HG03378 (cell line): ENCODE results near the gene GAD1.

Experiments
- ATAC-seq: cut with Tn5 transposase; IDR thresholded peaks from one replicate; pipeline ENCODE4 v1.9.1; 2021; ENCODE audit warnings: mild to moderate bottlenecking, moderate library complexity; ENCODE audit not compliant: unreplicated experiment

Gene GAD1

DNA sequence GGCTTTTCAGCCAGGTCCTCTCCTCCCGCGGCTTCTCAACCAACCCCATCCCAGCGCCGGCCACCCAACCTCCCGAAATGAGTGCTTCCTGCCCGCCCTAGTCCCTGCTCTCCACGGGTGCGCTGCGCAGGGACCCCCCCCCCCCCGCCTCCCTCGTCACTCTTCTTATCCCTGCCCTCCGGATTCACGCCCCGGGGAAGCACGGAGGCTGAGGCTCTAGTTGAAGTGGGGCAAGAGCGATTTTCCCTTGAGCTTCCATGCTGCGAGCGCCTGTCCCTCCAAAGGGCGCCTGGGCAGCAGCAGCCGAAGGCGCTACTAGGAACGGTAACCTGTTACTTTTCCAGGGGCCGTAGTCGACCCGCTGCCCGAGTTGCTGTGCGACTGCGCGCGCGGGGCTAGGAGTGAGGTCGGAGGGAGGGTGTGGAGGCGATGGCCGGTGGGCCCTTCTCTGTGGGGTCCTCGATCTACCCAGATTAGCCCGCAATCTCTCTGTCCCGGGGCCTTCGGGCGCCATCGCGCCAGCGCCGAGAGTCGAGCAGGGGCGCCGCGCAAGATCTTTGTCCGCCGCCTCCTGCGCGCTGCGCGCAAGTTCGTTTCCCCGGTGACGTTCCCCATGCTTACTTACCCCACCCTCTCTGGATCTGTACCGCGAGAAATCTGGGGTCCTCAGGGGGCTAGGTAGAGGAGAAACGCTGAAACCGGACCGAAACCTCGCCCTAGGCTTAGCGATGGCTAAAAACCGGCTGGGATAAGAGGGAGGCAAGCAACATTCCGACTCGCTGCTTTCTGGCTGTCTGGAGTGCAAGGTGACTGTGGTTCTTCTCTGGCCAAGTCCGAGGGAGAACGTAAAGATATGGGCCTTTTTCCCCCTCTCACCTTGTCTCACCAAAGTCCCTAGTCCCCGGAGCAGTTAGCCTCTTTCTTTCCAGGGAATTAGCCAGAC is 677 bp downstream of the GAD1 start:
- ATAC-seq: no peak

DNA sequence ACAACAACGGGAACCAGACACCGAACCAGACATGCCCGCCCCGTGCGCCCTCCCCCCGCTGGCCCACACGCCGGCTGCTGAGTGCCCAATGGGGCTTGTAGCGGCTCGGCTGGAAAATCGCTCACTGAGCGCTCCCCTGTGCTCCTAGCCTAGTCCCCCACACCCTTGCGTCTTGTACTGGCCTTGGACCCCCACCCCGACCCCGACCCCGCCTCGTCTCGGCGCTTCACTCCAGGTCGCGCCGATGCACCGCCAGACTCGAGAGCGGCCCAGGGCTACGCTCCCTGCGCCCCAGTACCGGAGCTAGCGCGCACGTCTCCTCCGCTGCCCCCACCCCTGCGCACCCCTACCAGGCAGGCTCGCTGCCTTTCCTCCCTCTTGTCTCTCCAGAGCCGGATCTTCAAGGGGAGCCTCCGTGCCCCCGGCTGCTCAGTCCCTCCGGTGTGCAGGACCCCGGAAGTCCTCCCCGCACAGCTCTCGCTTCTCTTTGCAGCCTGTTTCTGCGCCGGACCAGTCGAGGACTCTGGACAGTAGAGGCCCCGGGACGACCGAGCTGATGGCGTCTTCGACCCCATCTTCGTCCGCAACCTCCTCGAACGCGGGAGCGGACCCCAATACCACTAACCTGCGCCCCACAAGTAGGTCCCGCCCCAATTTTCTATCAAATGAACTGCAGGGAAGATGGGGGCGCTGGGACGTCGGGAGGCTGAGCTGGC is 1.5 kb downstream of the GAD1 start:
- no peak for ATAC-seq

DNA sequence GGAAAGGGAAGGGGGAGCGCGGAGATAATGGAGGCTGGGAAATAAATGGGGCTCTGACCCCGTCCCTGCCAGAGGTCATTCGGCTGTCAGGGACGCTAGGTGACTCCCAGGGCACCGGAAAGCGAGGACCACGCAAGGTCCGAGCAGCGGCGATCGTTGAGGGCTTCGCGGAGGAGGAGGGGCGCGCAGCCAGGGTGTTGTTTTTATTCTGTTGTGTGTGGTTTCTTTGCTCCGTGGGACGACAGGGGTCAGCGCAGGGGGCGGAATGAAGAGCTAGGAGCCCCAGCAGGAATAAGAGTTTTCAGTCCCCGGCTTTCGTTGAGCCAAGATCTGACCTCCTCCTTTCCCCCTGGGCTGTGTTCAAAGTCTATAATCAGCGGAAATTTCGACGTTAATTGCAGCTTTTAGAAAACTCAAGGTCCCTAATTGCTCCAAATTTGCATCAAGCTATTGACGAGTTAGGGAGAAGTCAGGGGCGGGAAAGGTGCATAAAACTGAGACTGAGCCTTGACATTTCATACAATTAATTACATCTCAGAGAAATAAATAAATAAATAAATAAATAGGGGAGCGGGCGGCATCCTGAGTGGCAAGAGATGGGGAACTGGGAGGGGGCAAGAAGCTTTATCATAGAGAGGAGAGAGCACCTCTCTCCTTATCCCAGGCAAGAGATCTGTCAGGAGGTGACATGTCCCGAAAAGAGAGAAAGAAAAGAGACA is 2.2 kb downstream of the GAD1 start:
- no peak for ATAC-seq

DNA sequence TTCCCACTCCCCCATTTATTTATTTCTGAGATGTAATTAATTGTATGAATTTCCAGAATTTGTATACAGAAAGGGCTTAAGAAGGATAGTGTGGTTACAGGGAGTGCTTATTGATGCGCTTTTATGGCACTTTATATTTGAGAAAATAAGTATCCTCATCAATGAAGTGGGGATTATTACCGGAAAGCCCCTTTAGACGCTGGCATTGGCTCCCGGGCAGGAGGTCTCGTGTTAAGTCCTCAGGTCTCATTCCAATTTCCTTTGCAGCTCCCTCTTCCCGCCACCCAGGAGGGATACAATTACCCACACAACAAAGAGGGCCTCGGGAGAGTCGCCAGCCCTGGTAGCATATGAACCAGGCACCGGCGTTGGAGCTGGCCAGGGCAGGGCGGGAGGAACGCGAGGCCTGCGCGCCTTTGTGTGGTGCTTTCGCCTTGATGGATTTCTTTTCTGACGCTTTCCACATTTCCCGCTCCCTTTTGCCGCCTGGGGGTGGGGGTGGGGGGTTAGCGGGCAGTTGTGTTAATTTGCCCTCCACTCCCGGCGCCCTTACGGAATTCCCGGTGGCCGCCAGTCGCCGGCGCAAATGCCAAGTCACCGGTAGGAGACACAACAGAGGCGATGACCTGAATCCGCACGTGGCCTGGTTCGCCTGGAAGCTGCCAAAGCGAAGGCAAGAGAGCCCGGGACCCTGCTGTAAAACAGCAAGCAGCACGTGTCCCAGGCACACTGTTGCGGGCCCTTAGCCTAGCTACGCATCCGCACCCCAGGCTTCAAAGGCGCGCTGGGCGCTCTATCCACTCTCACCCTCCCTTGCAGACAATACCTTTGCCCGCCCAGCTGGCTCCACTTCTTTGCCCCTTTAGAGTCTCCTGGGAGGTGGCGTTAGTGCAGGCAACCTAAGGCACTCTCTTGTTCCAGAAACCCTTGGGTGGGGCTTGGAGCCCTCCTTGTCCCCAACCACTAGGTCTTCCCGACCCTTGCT is 3.3 kb downstream of the GAD1 start:
- ATAC-seq: no peak

DNA sequence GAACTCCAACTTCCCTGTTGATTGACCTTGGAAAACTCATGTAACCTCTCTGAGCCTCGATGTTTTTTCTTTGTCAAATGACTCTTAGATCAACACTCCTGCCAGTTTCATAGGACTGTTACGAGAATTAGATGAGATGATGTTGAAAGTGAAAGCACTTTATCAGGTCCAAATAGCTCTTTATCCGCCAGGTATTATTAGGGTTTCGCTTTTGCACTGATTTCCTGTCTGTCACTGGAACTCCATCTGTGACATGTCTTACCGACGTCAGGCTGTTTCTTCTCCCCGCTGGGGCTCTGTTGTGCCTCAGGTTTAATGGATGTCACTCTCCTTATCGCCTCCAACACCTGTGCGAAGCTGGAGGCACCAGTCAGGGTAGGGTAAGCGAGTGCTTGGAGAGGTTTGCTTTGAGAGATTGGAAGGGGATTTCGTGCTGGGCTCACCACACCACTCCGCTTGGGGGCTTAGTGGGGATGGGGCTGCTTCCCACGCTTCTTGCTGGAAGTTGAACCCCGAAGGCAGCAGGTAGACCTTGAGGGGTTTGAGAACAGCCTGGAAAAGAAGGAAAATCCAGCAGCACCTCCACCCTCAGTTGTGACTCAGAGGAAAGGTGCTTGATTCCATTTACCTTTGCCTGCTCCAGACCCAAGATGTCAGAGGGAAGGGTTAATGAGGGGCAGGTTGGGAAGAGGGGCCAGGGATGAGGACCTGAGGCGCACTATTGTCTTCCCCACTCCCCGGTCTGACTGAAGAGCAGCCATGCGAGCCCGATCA is 4.3 kb downstream of the GAD1 start:
- ATAC-seq: peak; percentile 54

DNA sequence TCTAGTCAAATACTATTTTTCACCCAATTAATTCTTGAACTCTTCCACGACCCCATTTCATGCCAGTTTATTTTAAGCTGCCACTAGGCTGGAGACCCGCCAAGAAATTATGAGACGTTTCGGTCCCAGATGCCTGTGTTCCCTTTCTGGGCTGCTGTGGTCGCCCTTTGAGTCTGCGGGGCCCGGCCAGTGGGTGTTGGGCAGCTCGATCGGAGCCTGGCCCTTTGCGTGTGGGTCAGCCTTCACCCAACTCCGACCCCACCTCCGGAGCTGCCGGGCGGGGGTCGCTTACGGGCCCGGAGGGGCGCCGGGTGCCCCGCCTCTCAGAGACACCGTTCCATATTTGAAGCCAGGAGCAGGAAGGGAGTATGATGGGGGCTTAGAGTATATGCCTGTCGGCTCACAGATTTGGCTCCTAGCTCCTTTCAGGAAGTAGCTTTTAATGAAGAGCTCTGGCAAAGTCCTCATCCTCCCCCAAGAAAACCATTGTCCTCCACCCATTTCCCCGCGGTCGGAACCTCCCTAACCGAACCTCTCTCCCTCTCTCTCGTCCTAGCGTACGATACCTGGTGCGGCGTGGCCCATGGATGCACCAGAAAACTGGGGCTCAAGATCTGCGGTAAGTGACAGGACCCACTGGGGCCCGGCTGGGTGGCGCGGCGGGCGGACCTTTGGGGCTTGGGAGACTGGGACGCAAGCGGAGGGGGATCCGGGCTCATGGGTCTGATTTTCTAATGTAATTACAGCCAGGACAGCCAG is 5.0 kb downstream of the GAD1 start:
- no peak for ATAC-seq

DNA sequence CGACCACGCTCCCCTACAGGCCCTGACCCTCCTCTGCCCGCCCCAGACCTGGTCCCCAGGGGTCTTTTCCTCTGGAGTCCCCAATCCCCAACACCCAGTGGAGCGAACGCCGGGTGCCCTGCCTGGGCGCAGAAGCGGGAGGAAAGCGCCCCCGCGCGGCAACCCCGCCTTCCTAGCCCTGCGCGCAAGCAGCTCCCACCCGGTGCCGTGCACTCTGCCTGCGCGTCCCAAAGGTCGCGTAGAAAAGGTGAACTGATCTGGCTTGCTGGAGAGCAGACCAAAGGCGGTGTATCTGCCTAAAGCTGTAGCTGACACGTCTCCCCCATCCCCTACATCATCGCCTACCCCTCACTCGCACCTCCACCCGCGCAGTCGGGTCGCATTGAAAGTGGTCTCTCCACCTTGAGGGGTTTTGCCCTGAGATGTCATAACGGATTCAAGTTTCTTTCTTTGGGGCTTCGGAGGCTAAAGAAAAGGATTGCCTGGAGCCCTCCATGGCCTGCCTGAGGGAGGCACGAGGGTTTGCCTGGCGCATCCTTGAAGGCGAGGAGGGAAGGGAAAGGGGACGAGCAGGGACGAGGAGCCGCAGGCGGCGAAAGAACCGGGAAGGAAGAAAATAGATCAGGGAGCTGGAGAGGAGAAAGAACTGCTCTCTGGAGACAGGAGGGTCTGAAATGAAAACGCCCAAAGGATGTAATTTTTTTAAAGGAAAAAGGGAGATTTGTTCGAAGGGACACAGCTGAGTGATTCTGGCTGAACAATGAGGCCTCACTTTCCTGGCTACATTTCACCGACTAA is 5.8 kb downstream of the GAD1 start:
- no peak for ATAC-seq

DNA sequence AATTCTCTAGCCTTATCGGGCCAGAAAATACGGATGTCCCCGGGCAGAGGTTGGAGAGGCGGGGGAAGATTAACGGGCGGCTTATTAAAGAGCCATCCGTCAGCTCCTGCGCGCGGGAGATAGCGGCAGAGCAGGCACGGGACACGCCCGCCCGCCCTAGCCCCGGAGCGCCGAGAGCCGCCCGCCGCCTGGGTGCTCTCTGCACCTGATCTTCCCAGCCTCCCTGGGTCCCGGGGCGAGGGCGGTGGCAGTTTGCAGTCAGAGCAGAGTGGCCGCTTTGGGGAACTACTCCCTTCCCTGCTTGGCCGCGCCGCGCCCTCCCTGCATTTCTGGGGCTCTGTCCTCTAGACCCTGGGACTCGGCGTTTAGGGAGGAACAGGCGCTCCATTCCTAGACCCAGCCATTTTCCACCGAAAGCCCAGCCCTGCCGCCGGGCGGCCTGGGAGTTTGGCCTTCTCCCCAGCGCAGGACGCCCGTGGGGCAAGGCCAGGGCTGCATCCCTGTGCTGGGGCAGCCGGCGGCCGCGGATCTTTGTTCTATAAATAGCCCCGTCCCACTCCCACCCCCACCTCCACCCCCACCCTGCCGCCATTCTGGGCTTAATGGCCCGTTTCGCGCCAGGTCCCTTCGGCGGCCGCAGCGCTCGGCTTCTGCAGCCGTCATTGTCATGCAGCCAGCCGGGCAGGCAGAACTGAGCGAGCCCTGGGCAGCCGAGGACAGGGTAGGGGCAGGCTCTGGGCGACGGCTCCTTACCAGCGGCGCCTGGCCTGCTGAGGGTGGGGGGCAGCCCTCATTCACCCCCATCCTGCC is 6.6 kb downstream of the GAD1 start:
- ATAC-seq: no peak

DNA sequence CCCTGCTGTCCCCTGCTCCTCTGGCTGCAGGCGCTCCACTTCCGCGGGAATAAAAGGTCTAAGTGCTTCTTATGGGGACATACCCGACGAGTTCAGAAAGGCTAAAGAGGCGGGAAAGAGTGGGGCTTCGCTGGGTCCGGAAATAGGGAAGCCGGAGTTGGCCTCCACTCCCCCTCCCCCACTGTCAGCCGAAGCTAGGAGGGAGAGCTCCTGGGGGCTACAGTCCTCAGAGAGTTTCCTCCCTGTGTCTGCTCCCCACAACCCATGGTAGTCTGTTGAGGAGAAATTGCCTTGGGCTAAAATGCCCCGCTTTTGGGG is 7.2 kb downstream of the GAD1 start:
- no peak for ATAC-seq

DNA sequence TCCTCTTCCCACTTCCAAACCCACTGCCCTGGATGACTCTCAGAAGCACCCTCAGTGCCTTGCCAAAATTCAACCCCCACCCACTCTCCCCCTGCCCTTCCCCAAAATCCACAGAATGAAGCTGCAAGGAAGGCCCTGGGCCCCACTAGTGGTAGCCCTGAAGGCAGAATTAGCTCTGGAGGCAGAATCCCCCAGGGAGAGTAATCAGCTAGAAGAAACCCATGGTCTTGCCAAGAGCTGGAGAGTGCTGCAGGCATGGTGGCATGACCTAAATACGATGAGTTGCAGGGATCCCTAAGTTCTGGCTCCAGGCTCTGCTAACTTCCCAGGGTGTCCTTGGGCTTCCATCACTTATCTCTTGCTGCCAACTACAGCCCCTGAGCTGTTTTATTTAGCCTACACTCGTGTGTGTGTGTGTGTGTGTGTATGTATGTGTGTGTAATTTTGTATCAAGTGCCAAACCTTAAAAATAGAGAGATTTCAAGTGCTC is 7.9 kb downstream of the GAD1 start:
- ATAC-seq: no peak

DNA sequence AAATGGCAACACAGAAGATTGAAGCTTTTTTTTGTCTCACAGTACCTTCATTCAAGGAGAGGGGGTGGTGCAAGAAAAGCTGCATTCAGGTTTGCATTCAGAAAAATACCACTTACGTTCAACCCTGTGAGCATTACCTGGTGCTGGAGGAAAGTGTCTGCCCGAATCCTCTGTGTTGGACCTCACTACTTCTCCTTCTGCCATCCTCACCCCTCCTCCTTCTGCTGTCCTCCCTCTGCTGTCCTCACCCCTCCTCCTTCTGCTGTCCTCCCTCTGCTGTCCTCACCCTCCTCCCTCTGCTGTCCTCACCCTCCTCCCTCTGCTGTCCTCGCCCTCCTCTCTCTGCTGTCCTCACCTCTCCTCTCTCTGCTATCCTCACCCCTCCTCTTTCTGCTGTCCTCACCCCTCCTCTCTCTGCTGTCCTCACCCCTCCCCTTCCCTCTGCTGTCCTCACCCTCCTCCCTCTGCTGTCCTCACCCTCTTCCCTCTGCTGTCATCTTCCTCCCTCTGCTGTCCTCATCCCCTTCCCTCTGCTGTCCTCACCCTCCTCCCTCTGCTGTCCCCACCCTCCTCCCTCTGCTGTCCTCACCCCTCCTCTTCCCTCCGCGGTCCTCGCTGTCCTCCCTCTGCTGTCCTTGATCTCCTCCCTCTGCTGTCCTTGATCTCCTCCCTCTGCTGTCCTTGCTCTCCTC is 11.3 kb downstream of the GAD1 start:
- ATAC-seq: no peak

DNA sequence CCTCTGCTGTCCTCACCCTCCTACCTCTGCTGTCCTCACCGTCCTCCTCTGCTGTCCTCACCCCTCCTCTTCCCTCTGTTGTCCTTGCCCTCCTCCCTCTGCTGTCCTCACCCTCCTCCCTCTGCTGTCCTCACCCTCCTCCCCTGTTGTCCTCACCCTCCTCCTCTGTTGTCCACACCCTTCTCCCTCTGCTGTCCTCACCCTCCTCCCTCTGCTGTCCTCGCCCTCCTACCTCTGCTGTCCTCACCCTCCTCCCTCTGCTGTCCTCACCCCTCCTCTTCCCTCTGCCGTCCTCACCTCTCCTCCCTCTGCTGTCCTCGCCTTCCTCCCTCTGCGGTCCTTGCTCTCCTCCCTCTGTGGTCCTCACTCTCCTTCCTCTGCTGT is 11.8 kb downstream of the GAD1 start:
- ATAC-seq: no peak

DNA sequence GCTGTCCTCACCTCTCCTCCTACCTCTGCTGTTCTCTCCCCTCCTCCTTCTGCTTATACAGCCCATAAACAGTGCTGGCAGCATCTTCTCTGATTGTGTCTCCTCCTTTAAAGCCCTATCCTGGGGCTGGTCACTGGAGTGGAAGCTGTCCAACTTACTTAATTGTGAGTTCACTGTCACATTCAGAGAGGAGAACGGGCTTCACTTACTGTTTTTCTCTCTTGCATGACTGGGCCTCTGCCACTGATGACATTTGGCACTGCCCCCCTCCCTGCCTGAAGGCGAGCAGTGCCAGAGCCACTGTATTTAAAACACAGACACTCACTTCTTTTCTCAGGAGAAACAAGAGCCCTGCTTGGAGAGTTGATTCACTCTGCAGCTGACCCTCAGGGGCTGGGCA is 12.3 kb downstream of the GAD1 start:
- no peak for ATAC-seq

DNA sequence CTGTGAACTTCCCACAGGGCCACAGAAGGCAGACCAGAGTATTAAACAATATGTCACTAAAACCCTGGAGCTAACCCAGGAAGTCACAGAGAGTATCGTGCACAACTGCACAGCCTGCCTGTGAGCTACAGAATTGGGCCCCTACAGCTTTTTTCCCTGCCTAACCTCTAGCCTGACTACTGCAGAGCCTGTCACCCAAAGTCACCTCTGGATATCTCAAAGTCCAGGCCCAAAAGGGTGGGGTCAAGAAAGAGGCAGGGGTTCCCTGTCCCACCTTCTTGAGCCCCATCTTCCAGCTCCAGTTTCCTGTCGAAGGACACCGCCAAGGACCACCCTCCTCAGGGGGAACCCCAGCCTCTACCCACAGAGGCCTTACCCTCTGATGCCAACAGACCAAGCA is 13.5 kb downstream of the GAD1 start:
- ATAC-seq: no peak

DNA sequence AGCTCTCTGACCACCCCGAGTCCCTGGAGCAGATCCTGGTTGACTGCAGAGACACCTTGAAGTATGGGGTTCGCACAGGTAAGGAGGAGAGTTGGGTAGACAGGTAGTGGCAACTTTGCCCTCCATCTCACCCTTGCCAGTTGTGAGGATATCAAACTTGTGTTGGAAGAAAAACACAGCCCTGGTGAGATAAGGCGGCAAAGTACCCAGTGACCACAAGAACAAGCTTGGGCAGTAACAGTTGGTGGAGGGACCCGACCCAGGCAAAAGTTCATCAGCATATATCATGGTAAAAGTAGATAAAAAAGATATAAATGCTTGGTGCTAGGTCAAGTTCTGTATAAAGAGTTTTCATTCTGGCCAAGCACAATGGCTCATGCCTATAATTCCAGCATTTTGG is 14.4 kb downstream of the GAD1 start:
- no peak for ATAC-seq

DNA sequence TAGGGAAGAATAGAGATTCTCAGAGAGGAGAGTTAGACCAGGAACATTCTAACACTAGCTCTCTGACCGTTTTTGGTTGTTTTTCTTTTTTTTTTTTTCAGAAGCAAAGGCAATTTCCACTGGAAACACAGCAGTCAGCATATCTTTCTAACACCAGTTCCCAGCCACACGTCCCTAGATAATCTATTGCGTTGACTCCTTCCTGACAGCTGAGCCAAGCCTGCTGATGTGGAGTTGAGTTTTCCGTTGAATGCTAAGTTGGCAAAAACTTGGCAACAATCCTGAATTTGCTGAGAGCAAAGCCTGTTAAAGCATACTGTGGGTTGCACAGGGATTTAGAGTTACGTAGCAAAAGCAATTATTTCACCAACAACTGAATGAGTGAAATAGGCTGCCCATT is 19.3 kb downstream of the GAD1 start:
- ATAC-seq: no peak

DNA sequence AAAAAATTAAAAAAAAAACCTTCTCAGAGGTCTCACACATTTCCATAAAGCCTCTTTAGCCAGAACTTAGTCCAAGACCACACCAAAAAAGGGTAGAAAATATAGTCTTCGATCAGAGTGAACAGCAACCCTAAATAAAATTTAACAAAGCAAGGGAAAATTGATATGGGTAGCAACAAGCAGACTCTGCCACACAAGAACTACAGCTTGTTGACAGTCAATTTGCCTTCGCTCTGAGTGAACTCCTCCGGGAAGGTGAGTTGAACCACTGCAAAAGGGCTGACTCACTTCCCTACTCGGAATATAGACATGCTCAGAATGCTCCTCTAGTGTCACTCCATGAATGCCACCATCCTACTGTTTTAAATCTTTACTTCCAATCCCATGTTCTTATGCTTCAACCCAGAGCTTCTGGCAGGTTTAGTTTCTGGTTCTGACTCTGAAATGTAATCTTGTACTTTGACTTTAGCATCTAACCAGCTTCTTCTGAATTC is 24.1 kb downstream of the GAD1 start:
- no peak for ATAC-seq
